ENCODE measurements around the gene MDFIC2. TPM values are rescaled to one million over a fixed set of nuclear protein-coding genes. Genes with fewer than 3 reads are reported as not detected.

The MDFIC2 gene
- total RNA-seq, 1 donor, result not detected

GRCh38 chr3:70189884-70190473, 122.5 kb downstream of the MDFIC2 start:
- no peak for DNase-seq (ENCODE audit: low read depth)
- TF ChIP-seq CTCF (IDR thresholded peaks at IDR 0.05; ENCODE audit: insufficient read depth, low read length), result no peak
- H3K4me3 ChIP-seq (ENCODE audit: low read depth, low read length), result no peak overlapping the region

GRCh38 chr3:70186221-70186620, 126.2 kb downstream of the MDFIC2 start:
- no peak overlapping the region for H3K4me3 ChIP-seq (ENCODE audit: low read depth, low read length)
- DNase-seq (ENCODE audit: low read depth), result no peak
- no peak for TF ChIP-seq CTCF (IDR thresholded peaks at IDR 0.05; ENCODE audit: insufficient read depth, low read length)

GRCh38 chr3:70185661-70186060, 126.8 kb downstream of the MDFIC2 start:
- no peak for DNase-seq (ENCODE audit: low read depth)
- no peak for TF ChIP-seq CTCF (IDR thresholded peaks at IDR 0.05; ENCODE audit: insufficient read depth, low read length)
- H3K4me3 ChIP-seq (ENCODE audit: low read depth, low read length), result no peak overlapping the region

- no peak for DNase-seq (ENCODE audit: low read depth)
- no peak overlapping the region for H3K4me3 ChIP-seq (ENCODE audit: low read depth, low read length)
- TF ChIP-seq CTCF (IDR thresholded peaks at IDR 0.05; ENCODE audit: insufficient read depth, low read length), result no peak
Measured at GRCh38 chr3:70183781-70184504, 128.5 kb downstream of the MDFIC2 start.

GRCh38 chr3:70182166-70182565, 130.3 kb downstream of the MDFIC2 start:
- DNase-seq (ENCODE audit: low read depth), result no peak
- no peak for TF ChIP-seq CTCF (IDR thresholded peaks at IDR 0.05; ENCODE audit: insufficient read depth, low read length)
- H3K4me3 ChIP-seq (ENCODE audit: low read depth, low read length), result no peak overlapping the region

- no peak overlapping the region for H3K4me3 ChIP-seq (ENCODE audit: low read depth, low read length)
- no peak for DNase-seq (ENCODE audit: low read depth)
- TF ChIP-seq CTCF (IDR thresholded peaks at IDR 0.05; ENCODE audit: insufficient read depth, low read length), result no peak
Measured at GRCh38 chr3:70180664-70181063, 131.8 kb downstream of the MDFIC2 start.
